ENCODE measurements around the gene COL11A1. TPM values are rescaled to one million over a fixed set of nuclear protein-coding genes. Genes with fewer than 3 reads are reported as not detected.
"Not testable (repeated sequence)": the region's sequence is repeated elsewhere in the genome, so short reads cannot be mapped to it uniquely, and the experiment has no call there.

COL11A1 gene
- total RNA-seq, 1 experiment from 2014 or later: 1,111 TPM

- in situ Hi-C loops (cut with HindIII; ENCODE audit: low sequenced_read_pairs): no loop called here
- no peak for DNase-seq (ENCODE audit: low spot score)
These were observed 254.6 kb downstream of the COL11A1 start for GRCh38 chr1:102853701-102854187.

GRCh38 chr1:102853136-102853535 is 255.2 kb downstream of the COL11A1 start:
- in situ Hi-C loops (cut with HindIII; ENCODE audit: low sequenced_read_pairs): no loop called here
- DNase-seq (ENCODE audit: low spot score): no peak

GRCh38 chr1:102852613-102853012 is 255.7 kb downstream of the COL11A1 start:
- DNase-seq (ENCODE audit: low spot score): no peak
- in situ Hi-C loops (cut with HindIII; ENCODE audit: low sequenced_read_pairs): no loop called here

- in situ Hi-C loops (cut with HindIII; ENCODE audit: low sequenced_read_pairs): no loop called here
These were observed 256.7 kb downstream of the COL11A1 start for GRCh38 chr1:102851616-102852015.

GRCh38 chr1:102842606-102843005 is 265.7 kb downstream of the COL11A1 start:
- DNase-seq (ENCODE audit: low spot score): no peak
- in situ Hi-C loops (cut with HindIII; ENCODE audit: low sequenced_read_pairs): no loop called here

More at GRCh38 chr1:102851616-102852015, 256.7 kb downstream of the COL11A1 start:
- no peak for DNase-seq (ENCODE audit: low spot score)

GRCh38 chr1:102840741-102841140 is 267.6 kb downstream of the COL11A1 start:
- in situ Hi-C loops (cut with HindIII; ENCODE audit: low sequenced_read_pairs): no loop called here
- no peak for DNase-seq (ENCODE audit: low spot score)

- DNase-seq (ENCODE audit: low spot score): no peak
- in situ Hi-C loops (cut with HindIII; ENCODE audit: low sequenced_read_pairs): no loop called here
These were observed 270.3 kb downstream of the COL11A1 start for GRCh38 chr1:102838016-102838415.

- no peak for DNase-seq (ENCODE audit: low spot score)
- in situ Hi-C loops (cut with HindIII; ENCODE audit: low sequenced_read_pairs): no loop called here
These were observed 270.8 kb downstream of the COL11A1 start for GRCh38 chr1:102837551-102837950.

GRCh38 chr1:102836991-102837390 is 271.3 kb downstream of the COL11A1 start:
- in situ Hi-C loops (cut with HindIII; ENCODE audit: low sequenced_read_pairs): no loop called here

GRCh38 chr1:102834688-102835320 is 273.5 kb downstream of the COL11A1 start:
- in situ Hi-C loops (cut with HindIII; ENCODE audit: low sequenced_read_pairs): no loop called here
- no peak for DNase-seq (ENCODE audit: low spot score)

More at GRCh38 chr1:102836991-102837390, 271.3 kb downstream of the COL11A1 start:
- DNase-seq (ENCODE audit: low spot score): no peak

GRCh38 chr1:102833151-102833550 is 275.2 kb downstream of the COL11A1 start:
- in situ Hi-C loops (cut with HindIII; ENCODE audit: low sequenced_read_pairs): no loop called here
- DNase-seq (ENCODE audit: low spot score): no peak

- DNase-seq (ENCODE audit: low spot score); in situ Hi-C loops (cut with HindIII; ENCODE audit: low sequenced_read_pairs): not testable (repeated sequence)
These were observed 281.6 kb downstream of the COL11A1 start for GRCh38 chr1:102826706-102827105.
